Measurements from ENCODE around the gene AP3B1. TPM values are rescaled to one million over a fixed set of nuclear protein-coding genes. Genes with fewer than 3 reads are reported as not detected.

The AP3B1 gene
- total and polyA plus RNA-seq, 2 of the 8 experiments (the other 6 are each of a cell fraction or from before 2014, with no cell fraction given), result 45.8 to 48.3 TPM

DNA sequence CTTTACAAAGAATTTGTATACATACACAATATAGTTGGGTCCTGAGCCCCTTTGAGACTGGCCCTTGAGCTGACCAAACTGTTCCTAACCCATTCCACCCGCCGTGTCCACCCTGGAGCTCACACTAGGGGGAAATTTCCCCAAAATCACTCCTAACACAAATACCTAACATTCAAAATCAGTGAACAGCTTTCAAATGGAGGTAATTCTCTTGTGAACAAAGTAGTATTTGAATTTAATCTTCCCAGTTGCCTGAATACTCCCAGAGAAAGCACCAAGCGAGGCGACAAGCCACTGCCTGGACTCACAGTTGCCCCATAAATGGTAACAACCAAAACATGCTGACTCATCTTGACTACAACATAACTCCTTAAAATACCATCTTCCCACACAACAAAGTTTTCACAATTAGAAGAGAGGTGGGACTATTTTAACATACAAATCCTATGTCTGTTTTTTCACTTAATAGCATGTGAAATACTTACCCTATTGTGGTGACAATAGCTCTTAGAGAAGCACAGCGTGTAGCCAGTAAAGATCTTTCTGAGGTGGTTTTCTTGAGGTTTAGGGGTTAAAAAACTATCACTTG is 34.2 kb upstream of the AP3B1 start:
- H3K4me2 ChIP-seq (ENCODE audit: insufficient read depth in 1 of 2, low read depth in 2 of 2, low read length in 2 of 2), result no peak overlapping the region
- H2AFZ ChIP-seq (ENCODE audit: low read length), result no peak overlapping the region
- no peaks in the 10 kb centered on the region for H3K9me3 ChIP-seq (ENCODE audit: insufficient read depth in 2 of 2, low read depth in 1 of 2, low read length in 1 of 2)
- no peak overlapping the region for H2BK15ac ChIP-seq (ENCODE audit: low read length)
- H3K27me3 ChIP-seq (replicated peaks in 1 of 4; ENCODE audit: control insufficient read depth in 3 of 4, extremely low read depth in 1 of 4, insufficient read depth in 3 of 4, low read length in 3 of 4), result peaks cover 0 to 2% (median 0%) of the 10 kb centered on the region in 4 experiments; a peak in 1 of 7 replicates
- H4K5ac ChIP-seq (ENCODE audit: insufficient read length, low read depth, low read length), result no peak overlapping the region
- H3K4me1 ChIP-seq (replicated peaks in 1 of 4; ENCODE audit: control insufficient read depth in 3 of 4, insufficient read depth in 4 of 4, low read length in 3 of 4), result peaks cover 0 to 6% (median 2%) of the 10 kb centered on the region in 4 experiments; a peak in 2 of 7 replicates
- no peaks in the 10 kb centered on the region for H3K79me2 ChIP-seq (ENCODE audit: control insufficient read depth in 1 of 2, insufficient read depth in 2 of 2, low read length in 2 of 2)
- FAIRE-seq (peak; percentile 87), DNase-seq (ENCODE audit: low read depth in 1 of 2, low spot score in 2 of 2) (no peak)
- no peak overlapping the region for H2BK20ac ChIP-seq (ENCODE audit: low read length)
- no peaks in the 10 kb centered on the region for H3K36me3 ChIP-seq (ENCODE audit: control insufficient read depth in 2 of 4, insufficient read depth in 4 of 4, low read length in 3 of 4)
- H3K4ac ChIP-seq (replicated peaks; ENCODE audit: insufficient read length, low read depth, low read length), result no peak overlapping the region
- WGBS, 2 experiments (ENCODE audit: extremely low coverage in 1 of 2, insufficient coverage in 1 of 2, insufficient read length in 1 of 2, insufficient replicate concordance in 2 of 2, low coverage in 1 of 2, low lambda C conversion rate in 2 of 2, missing lambda C conversion rate in 1 of 2), result 75% methylated on average over 5 of the region's 5 CpGs; no CpG with 5 or more reads in 1 of the 2 experiments
- POLR2A ChIA-PET (ENCODE audit: partially characterized antibody), result no interaction called here
- no peak overlapping the region for H3K23ac ChIP-seq (ENCODE audit: insufficient read length)
- CTCF ChIA-PET (ENCODE audit: partially characterized antibody), result interaction anchor here (0.5 to 0.7 kb wide), 3 partner anchors 316 to 1022 kb away, joined by 3 to 4 read pairs (median 3); no protein-coding TSS in a partner anchor
- no peak overlapping the region for H3K18ac ChIP-seq (ENCODE audit: extremely low read depth, low read length)
- no peak overlapping the region for H3K14ac ChIP-seq (ENCODE audit: insufficient read length)
- no peak overlapping the region for H3K9ac ChIP-seq (replicated peaks in 1 of 4; ENCODE audit: extremely low read depth in 1 of 4, low read depth in 3 of 4, low read length in 3 of 4)
- H2BK12ac ChIP-seq (ENCODE audit: low read depth, low read length), result no peak overlapping the region
- peak overlapping the region; percentile 8 for H2BK120ac ChIP-seq (replicated peaks; ENCODE audit: low read depth, low read length)
- TF ChIP-seq BACH1 (IDR thresholded peaks at IDR 0.05; ENCODE audit: low read length) (peak; percentile 79), MAFK (IDR thresholded peaks at IDR 0.05; ENCODE audit: low read depth, low read length) (peak; percentile 71), CHD1 (IDR thresholded peaks at IDR 0.05; ENCODE audit: low read depth, low read length) (no peak)
- no peak overlapping the region for H3K27ac ChIP-seq (ENCODE audit: low read depth, low read length)
- no peak overlapping the region for H3K56ac ChIP-seq (replicated peaks; ENCODE audit: insufficient read length, low read depth, low read length)
- no peak overlapping the region for H2AK5ac ChIP-seq (ENCODE audit: low read depth, low read length)
- no peak overlapping the region for H3K4me3 ChIP-seq (ENCODE audit: extremely low read depth in 1 of 4, insufficient read depth in 2 of 4, low read depth in 3 of 4, low read length in 4 of 4)
- H3K79me1 ChIP-seq (ENCODE audit: low read depth, low read length), result no peaks in the 10 kb centered on the region
- H3K23me2 ChIP-seq (ENCODE audit: low read depth, low read length), result no peaks in the 10 kb centered on the region; the same call in 1 of the 2 replicates
- peak overlapping the region; percentile 4 for H4K91ac ChIP-seq (replicated peaks; ENCODE audit: insufficient read length, low read length)
- H4K8ac ChIP-seq (ENCODE audit: extremely low read depth, insufficient read depth, low read length), result no peak overlapping the region
- H2BK5ac ChIP-seq (ENCODE audit: low read depth, low read length), result no peak overlapping the region
- H4K20me1 ChIP-seq (replicated peaks in 1 of 2; ENCODE audit: control insufficient read depth in 1 of 2, insufficient read depth in 2 of 2, low read length in 2 of 2), result no peaks in the 10 kb centered on the region

Data from H1 (cell line).